GM18868 (cell line): Measurements from ENCODE around the gene DNAJC24.

ENCODE experiments used
- ATAC-seq: cut with Tn5 transposase; IDR thresholded peaks from one replicate; pipeline ENCODE4 v1.9.1; 2021; ENCODE audit warnings: mild to moderate bottlenecking, moderate library complexity; ENCODE audit not compliant: unreplicated experiment

Gene DNAJC24

GRCh38 chr11:31480930-31481329, 111.3 kb downstream of the DNAJC24 start:
- no peak for ATAC-seq
